Hematopoietic multipotent progenitor cell treated with erythropoietin and hydrocortisone succinate and interleukin-3 and kit ligand, for 4 days (in vitro differentiated cells): ENCODE measurements around the gene RAB33A.

Experiments used
- DNase-seq: peaks from one replicate; pipeline ENCODE4 v3.0.0-alpha.2; 2015

The RAB33A gene

DNA sequence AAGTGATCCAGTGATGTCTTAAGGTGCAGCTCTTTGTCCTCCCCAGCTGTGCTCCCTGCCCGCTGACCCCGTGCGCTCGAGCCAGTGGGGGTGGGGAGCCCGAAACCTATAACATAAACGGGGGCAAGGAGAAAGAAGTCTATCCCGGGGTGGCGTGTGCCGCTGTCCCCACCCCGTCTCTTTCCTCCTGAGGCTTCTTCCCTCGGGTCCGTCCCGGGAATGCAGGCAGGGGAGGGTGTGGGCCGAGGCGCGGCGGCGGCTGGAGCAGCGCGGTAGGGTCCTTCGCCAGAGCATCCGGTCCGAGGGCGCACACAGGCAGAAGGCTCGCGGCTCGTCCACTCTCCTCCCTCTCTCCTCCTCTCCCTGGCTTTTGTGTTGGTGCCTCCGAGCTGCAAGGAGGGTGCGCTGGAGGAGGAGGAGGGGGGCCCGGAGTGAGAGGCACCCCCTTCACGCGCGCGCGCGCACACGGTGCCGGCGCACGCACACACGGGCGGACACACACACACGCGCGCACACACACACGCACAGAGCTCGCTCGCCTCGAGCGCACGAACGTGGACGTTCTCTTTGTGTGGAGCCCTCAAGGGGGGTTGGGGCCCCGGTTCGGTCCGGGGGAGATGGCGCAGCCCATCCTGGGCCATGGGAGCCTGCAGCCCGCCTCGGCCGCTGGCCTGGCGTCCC is at the start of gene RAB33A:
RAB33A (plus strand) TSS at position 517 of the 681 bp plus-strand sequence; CDS start at position 618, 101 bp downstream.
- peak; percentile 65 for DNase-seq

DNA sequence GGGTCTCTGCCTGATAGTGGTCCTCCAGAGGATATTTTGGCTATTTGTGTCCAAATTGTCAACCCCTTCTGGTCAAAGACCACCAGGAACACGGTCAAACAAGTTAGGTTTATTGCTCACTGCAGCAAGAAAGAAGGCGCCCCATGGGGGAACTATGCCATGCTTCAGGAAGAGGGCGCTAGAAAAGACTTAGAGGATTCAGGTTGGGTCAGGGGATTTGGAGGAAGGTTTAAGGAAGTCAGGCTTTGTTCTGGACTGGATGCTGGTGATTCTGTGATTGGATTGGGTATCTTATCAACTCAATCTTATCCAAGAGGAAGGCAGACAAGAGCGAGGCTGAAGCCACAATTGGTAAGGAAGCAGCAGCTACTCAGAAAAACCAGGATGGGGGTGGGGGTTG is 47.2 kb upstream of the RAB33A start:
- DNase-seq = no peak

DNA sequence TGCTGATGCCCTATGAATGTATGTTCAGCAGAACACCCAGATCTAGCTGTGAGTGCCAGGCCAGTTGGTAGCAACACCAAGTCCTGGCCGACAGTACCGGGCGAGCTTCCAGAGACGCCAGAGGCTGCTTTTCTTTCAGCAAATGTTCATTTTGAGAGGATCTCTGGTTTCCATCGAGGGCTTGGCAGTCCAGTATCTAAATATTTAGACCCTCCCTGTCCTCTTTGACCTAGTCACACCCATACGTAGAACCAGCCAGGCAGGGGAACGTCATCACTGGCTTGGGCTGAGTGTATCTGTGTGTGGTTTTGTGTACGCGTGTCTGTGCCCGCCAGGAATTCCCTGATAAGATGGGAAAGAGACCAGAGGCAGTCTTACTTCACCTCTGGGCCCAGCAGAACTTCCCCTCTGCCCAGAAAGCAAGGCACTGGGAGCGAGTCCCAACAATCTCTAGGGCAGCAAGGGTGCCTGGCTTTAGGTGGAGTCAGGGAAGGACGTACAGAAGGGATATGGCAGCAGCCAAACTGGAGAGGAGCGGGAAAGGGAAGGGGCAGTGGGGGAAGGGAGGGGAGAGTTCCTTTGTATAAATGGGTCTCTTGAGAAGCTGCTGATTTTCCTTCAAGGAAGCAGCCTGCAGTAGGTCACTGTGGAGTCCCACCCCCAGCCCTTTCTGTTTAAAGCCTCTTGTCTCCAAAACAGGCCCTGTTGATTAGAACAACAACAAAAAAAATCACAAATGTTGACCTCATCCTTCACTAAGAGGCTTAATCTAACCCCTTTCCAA is 46.5 kb upstream of the RAB33A start:
- no peak for DNase-seq

DNA sequence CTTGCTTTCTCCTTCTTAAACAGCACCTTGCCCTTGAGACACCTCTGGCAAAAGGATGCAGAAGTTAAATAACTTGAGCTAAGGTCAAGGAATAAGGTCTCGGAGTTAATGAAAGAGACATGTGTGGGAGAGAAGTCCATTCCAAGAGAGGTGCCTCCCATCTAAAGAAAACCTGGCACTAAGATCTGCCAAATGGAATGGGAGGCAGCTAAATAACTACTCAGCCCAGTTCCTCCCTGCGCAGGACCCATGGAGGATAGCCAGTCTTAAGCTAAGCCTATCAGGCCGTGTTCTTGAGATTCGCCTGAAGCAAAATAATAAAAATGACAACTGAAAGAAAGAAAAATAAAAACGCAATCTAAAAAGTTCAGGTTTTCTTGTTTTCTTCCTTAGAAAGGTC is 40.8 kb upstream of the RAB33A start:
- DNase-seq = no peak

DNA sequence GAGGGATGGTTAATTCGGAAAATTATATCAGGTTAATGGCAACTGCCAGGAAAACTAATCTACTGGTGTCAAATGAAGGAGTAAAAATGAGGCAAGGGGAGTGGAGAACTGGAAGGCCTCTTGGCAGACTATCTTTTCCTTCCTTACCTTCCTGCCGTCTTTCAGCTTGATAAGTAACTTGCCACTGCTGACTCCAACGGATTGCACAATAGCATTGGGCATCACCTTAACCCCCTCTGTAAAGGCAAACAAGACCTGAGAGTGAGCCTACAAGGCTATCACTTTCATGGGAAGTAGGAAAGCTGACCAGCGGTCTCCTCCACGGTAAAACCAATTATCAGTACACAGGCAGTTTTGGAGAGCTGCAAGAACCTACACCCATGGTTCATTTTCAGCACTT is 35.3 kb upstream of the RAB33A start:
- DNase-seq = no peak

DNA sequence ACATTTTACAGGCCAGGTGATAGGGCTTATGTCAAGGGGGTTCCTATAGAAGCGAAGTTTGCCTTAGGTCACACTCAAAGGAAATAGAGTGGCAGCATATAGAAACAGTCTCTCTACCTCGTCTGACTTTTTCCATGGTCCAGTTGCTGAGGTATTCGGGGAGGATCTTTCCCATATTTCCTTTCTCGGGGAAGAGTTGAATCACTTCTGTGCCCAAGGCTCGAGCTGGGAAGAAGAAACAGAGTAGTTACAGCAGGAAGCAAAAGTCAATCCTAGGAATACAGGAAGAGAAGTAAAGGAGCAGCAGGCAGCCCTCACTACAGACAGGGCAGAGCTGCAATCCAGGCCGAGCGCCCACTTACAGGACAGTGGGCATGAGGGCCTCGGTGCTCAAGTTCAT is 34.8 kb upstream of the RAB33A start:
- DNase-seq = no peak

DNA sequence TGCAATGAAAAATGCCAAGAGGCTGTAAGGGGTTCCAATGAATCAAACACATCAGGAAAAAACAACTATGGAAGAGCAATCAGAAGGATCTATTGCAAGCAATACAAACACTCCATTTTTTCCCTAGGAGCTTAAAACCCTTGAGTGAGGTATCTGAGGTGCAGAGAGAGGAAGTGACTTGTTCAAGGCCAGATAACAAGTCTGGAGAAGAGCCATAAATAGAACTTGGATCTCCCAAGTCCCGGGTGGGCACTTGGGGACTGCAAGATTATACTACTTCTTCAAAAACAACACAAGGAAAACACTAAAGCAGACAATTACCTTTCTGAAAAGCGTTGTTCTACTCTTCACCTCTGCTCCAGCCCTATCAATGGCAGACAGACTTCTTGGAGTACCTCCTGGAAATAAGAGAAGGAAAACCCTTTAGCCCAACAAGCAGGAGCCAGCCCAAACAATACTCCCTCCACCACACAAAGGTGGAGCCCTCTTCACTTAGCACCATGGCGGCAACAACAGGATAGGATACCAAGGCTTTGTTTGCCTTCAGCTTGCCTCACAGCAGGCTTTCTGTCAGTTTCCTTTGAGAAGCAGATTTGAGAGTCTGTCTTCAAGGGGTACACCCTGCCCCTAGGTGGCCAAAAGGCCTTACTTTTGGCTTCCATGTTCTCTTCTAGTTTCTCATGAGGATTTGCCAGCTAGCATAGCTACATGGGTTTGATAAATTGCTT is 32.1 kb upstream of the RAB33A start:
- peak; percentile 55 for DNase-seq

DNA sequence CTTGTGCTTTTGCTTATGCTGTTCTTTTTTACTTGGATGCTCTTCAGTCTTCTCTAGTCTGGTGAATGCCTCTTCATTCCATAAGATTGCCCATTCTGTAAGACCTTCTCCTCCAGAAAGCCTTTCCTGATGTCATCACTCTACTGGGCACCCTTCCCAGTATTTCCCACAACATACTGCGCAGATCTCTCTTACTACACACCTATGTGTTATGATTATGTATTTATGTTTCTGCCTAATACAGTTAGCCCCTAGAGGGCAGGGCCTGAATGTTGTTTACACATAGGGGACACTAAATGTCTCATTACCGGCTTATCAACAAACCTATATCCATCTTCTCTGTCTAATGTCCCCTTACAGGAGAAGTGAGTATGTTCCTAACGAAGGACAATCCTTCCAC is 27.3 kb upstream of the RAB33A start:
- DNase-seq = no peak

DNA sequence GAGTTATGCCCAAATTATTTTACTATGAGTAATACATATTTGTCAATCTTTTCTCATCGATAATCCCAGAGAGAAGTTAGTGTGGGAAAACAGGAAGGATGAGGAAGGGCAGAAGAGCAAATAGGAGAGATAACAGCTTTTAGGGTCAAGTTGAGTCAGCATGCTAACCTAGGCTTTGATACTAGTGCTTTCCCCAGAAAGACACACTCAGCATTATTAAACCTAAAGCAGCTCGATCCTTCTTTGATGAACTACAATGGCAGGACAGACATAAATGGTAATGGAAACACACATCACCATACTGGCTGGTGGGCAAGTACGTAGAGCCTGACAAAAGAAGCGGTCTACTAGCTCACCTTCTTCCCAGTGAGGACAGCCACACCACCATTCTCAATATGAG is 26.6 kb upstream of the RAB33A start:
- DNase-seq = no peak

DNA sequence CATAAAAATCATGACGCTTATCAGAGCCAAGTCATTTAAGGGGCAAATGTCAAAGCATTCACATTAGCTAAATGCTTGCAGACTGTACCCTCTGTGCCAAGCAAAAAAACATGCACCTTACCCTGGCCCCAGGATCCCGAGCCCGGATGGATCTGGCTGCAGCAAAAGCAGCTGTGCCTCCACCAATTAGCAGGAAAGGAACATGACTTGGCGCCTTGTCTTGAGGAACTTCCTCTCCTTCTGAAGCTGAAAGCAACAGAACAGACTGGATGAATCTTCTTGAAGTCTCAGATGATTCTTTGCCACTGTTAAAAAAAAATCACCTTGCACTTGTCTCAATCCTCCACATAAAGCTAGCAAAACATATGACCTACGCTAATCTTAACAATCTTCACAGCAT is 24.1 kb upstream of the RAB33A start:
- peak; percentile 34 for DNase-seq

DNA sequence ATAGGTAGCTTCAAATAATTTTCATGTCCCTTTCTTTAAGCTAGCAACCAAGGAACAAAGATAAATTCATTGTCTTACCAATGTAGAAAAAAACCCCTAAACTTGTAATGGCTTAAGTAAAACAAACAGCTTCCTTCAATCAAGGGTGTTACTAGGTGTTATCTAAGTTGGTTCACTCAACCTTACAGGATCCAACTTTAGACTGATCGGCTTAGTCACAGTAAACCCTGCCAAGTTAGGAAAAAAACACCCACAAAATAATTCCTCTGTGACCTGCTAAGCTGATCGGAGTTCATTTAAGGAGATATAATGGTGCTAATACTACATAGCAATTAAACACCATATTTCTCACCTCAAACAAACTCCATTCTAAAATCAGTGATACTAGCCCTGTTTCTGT is 16.2 kb upstream of the RAB33A start:
- DNase-seq = no peak

DNA sequence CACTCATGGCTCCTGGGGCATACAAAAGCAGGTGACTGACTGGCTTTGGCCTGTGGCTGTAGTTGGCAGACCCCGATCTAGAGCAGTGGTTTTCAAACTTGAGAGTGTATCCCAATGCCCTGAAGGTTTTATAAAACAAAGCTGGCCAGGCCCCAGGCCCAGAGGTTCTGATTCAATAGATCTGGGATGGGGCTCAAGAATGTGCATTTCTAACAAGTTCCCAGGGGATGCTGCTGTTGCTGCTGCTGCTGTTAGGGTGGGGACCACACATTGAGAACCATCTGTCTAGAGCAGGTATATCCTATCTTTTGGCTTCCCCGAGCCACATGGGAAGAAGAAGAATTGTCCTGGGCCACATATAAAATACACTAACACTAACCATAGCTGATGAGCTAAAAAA is 13.5 kb upstream of the RAB33A start:
- no peak for DNase-seq

DNA sequence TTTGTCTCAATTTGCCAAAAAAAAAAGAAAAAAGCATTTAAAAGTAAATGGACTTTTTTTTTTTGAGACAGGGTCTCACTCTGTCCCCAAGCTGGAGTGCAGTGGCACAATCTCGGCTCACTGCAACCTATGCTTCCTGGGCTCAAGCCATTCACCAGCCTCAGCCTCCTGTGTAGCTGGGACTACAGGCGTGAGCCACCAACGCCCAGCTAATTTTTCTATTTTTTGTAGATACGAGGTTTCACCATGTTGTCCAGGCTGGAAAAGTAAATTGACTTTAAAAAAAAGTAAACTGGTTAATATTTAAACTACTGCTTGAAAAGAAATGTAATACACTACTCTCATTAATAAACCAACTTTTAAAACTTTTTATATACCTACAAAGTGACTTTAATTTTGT is 12.0 kb upstream of the RAB33A start:
- no peak for DNase-seq

DNA sequence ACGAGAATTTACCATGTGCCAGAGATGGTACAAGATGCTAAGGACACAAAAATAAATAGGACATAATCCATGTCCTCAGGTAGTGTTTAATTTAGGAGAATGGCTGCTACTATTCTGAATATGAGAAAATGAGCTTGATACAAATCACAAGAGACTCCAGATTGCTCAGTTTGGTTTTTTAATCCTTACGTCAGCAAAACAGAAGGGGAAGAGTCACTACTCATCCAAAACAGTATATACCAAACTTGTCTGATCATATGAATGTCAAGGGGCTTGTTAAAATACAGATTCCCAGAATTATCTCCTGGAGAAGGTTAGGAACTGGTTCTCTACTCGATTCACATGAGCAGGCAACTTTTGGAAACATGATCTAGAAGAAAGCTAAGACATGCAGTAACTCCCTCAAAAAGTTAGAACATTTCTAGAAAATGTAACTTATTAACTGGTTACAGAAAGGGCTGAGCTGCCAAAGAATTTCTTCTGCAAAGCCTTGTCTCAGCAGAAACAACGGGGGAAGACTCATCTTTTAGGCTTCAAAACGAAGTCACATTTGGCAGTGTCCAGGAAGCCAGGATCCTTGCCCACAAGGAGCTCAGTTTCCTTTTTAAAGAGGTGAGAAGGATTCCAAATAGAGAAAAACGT is 9.5 kb upstream of the RAB33A start:
- DNase-seq = no peak

DNA sequence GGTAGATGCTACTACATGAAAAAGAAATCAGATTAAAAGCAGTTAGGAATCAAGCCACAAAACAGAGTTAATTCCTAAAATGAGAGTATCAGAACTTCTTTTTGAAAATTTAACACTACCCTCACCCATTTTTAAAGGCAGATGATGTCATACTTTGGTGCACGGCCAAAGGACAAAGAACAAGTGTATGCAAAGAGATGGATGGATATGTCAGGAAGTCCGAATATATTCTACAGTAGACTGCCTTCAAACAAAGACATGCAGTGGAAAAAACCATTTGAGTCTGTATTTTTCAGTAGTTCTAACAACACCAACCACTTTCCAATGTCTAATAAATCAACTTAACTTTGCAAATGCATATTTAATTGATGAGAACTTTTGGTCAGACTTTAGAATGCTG is 8.4 kb upstream of the RAB33A start:
- DNase-seq = no peak

DNA sequence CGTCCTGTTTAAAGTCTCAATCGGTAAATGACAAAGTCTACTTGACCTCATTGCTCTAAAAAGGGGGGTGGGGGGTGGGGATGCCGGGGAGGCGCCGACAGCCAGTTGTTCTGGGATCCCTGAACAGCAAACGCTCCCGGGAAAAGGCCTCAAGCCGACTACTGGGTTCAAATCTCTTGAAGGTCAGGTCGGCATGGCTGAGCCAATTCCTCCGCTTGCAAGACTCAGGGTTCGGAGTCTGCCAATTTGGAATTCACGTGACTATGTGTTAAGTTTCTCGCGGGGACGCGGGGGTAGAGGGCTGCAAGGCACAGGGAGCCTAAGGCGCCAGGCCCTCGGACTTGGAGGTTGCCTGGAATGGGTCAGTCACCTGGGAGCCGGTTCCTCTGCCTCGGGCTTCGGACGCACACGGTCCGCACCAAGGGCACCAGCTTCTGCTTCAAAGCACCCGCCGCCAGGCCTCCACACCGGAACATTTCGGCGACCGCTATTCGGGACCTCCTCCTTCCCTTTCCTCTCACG is 6.5 kb upstream of the RAB33A start:
- peak; percentile 56 for DNase-seq

DNA sequence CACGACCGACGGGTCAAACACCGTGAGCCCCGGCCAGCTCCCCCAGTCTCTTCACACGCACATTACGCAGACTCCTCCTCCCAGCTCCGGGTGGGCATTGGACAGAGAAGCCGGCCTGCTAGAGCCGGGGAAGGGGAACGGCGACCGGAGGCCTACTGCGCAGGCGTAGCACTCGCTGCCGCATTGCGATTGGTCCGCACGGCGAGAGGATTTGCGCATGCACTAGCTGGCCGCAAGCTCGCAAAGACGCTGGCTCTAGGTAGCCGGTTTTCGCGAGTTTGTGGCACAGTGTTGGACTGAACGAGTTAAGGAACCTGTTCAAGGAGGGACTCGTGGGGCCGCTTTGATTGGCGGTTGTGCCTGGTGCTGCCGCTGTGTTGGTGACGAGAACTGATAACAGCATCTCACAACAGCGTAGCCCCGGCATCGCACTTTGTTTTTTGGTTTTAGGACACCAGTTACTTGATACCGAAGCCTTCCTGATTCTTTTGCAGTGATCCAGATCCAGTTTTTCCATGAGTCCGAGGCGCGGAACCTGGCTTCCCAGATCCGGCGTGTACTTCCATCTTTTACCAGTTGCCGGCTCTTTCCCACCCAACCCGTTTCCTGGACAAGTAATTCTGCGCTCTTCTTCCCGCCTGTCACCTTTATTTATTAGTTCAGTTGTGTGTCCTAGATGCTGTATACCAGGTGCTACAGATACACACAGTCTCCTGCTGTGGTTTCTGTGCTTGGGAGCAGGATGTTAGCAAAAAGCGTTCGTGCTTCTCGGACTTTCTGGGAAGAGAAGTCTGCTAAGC is 5.9 kb upstream of the RAB33A start, which contains the start of gene AIFM1:
AIFM1 (minus strand) TSS at position 139 of the 800 bp plus-strand sequence. CDS start 185 bp downstream, outside the sequence.
- DNase-seq = peak; percentile 96

DNA sequence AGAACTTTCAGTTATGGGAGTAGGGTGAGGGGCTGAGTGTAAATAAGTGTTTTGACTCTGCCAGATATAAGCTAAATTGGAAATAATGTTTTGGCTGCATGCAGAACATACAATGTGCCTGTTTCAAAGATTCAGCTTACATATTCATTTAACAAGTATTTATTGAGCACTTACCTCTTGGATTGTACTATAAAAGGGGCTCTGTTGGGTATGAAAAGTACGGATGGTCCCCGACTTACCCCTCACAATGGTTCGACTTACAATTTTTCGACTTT is 5.3 kb upstream of the RAB33A start:
- DNase-seq = no peak

DNA sequence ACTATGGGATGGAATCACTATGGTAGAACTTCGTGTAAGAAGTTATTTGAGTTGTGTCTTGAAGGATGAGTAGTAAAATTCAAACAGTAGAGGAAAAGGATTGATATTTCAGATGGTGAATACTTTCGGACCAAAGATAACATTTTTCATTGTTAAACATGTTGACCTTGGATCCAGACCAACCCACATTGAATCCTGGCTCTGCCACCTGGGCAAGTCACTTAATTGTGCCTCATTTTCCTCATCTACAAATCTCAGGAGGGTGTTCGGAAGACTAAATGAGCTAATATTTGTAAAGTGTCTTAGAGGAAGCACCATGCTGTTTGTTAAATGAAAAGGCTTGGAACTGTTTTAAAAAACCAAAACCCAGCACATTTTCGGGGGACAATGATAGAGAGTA is 4.7 kb upstream of the RAB33A start:
- no peak for DNase-seq

DNA sequence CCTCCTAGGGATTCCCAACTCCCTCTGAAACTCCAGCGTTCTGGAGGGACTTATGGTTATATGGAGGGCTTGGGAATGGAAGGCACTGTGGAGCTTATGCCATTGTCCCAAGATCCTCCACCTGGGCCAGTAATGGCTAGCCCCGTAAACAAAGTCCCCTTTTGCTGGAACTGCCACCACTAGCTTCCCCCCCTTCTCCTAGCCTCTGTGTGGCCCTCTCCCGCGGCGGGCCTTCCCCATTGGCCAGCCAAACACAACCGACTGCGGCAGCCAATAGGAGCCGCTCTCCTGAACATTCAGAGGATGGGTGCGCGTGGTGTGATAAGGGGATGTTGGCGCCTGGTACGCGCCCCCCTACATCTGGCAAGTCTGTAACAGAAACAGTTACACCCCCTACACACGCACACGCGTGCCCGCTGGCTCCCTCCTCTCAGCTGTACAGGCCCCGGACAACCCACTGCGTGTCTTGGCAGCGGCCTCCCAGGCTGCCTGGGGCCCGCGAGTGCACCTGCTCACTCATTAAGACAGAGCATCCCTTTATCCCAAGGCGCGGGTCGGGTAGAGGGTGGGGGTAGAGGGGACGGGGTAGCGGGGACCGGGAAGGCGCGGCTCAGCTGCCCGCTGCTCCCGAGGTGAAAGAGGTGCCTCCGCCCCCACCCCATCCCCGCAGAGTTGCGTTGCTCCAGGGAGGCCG is 863 bp upstream of the RAB33A start:
- DNase-seq = peak; percentile 95

DNA sequence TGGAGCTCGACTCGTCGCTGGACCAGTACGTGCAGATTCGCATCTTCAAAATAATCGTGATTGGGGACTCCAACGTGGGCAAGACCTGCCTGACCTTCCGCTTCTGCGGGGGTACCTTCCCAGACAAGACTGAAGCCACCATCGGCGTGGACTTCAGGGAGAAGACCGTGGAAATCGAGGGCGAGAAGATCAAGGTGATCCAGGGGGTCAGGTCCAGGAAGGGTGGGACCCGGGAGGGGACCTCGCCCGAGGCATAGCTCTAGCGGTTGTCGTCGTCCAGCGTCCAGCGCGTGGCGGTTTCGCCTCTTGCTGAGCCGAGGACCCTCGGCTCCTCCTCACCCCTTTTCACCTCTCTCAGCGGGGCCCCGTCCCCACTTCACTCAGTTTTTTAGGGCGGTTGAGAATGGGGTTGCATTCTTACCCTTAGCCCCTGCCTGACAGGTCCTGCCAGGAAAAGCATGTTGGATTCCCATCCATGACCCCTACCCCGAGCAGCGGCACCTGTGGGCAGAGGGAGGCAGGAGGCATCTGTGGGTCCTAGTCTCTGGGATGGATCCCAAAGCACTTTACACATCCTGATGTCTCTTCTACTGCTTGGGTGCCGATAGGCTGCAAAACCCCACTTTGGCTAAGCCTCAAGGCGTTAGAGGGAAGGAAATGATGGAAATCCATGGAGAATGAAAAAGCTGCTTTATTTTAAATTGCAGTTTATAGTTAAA is 524 bp downstream of the RAB33A start:
- no peak for DNase-seq
